Upper lobe of left lung (tissue), 6 donors: ENCODE measurements around the gene SDC3. TPM values are rescaled to one million over a fixed set of nuclear protein-coding genes. Genes with fewer than 3 reads are reported as not detected.

Experiments used
- ATAC-seq, 2 donors: fragments of 200-7000 bp; cut with Tn5 transposase; one replicate each; pipeline ENCODE4 v1.9.1; 2022; ENCODE audit warnings: mild to moderate bottlenecking in 2 of 2, moderate library complexity in 2 of 2; ENCODE audit not compliant: low FRiP score in 2 of 2
- DNase-seq, 2 donors: peaks; one replicate each; pipeline ENCODE4 v3.0.0-alpha.2; 2019 to 2020
- H3K27ac ChIP-seq, 4 donors: fragments of 200-600 bp; sonication (generic); one replicate each; pipeline ENCODE4 v1.5.1; 2016 to 2019
- H3K27me3 ChIP-seq, 4 donors: fragments of 200-600 bp; sonication (generic); one replicate each; pipeline ENCODE4 v1.5.1; 2017 to 2019
- H3K36me3 ChIP-seq, 4 donors: fragments of 200-600 bp; sonication (generic); one replicate each; pipeline ENCODE4 v1.5.1; 2016 to 2019
- H3K4me1 ChIP-seq, 4 donors: fragments of 200-600 bp; sonication (generic); one replicate each; pipeline ENCODE4 v1.5.1; 2018 to 2019
- H3K4me3 ChIP-seq, 4 donors: fragments of 200-600 bp; sonication (generic); one replicate each; pipeline ENCODE4 v1.5.1; 2017 to 2019; ENCODE audit warnings: mild to moderate bottlenecking in 2 of 4, moderate library complexity in 1 of 4
- H3K9me3 ChIP-seq, 4 donors: fragments of 200-600 bp; sonication (generic); one replicate each; pipeline ENCODE4 v1.5.1; 2018 to 2019
- EP300 ChIP-seq, 4 donors: sonication (generic); formaldehyde crosslinking; IDR thresholded peaks; one replicate each; pipeline ENCODE4 v1.5.1; 2017; ENCODE audit warnings: antibody characterized with exemption in 4 of 4, control low read depth in 2 of 4
- POLR2A ChIP-seq, 4 donors: fragments of 450-650 bp; IDR thresholded peaks; one replicate each; pipeline ENCODE4 v1.5.1; 2016 to 2017; ENCODE audit warnings: antibody characterized with exemption in 4 of 4, mild to moderate bottlenecking in 2 of 4
- POLR2AphosphoS5 ChIP-seq, 2 donors: sonication (generic); formaldehyde crosslinking; IDR thresholded peaks; one replicate each; pipeline ENCODE4 v1.5.1; 2017; ENCODE audit warnings: antibody characterized with exemption in 2 of 2
- WGBS, 2 donors: methylation state at CpG; one replicate each; pipeline ENCODE4 v1.1.5; 2017 to 2018; 5-methylcytosine and 5-hydroxymethylcytosine counted together
- total RNA-seq, 6 donors: library from RNA; depleted of rRNA in 4 of 6; stranded (reverse); fragments of >200 nt in 4 of 6; gene quantifications; one replicate each; pipeline versions ENCODE4 v1.1.0 to v1.2.1, GENCODE V29; 2016 to 2021
- TF ChIP-seq, protein P1 (sequence below), 6 experiments: fragments of 450-650 bp in 4 of 6; fragments of 200-600 bp in 2 of 6; sonication (generic) in 2 of 6; IDR thresholded peaks; one replicate each; pipeline ENCODE4 v1.5.1; 2016 to 2019; ENCODE audit warnings: antibody characterized with exemption in 6 of 6
- donor health status: DM: no; HTN: no; CAD: no; lungs with moderate emphysema.
- donor health status: DM: no; HTN: yes; CAD: no; lungs with severe emphysema.

SDC3 gene
- total RNA-seq, 6 donors from 2014 or later: 15.8 to 65.8 (median 30.1) TPM

- Histone ChIP-seq H3K27ac (no peak overlapping the region), H3K4me1 (peaks cover 3 to 27% (median 14%) of the 10 kb centered on the region in 4 donors)
- ATAC-seq: no peak
These were observed 12.5 kb downstream of the SDC3 start for GRCh38 chr1:30895944-30896660.

GRCh38 chr1:30895382-30895943, 13.1 kb downstream of the SDC3 start:
- H3K27ac ChIP-seq: no peak overlapping the region
- ATAC-seq (no peak), DNase-seq (no peak)
- peaks cover 0 to 31% (median 16%) of the 10 kb centered on the region in 4 donors for H3K4me1 ChIP-seq
- H3K36me3 ChIP-seq: no peaks in the 10 kb centered on the region
- H3K4me3 ChIP-seq: no peak overlapping the region
- H3K27me3 ChIP-seq: no peaks in the 10 kb centered on the region
- WGBS, 2 donors: 50 to 52% methylated on average over 4 to 5 of the region's 6 CpGs
- TF ChIP-seq POLR2A (IDR thresholded peaks at IDR 0.05): no peak
- H3K9me3 ChIP-seq: no peaks in the 10 kb centered on the region

More at GRCh38 chr1:30895944-30896660, 12.5 kb downstream of the SDC3 start:
- H3K9me3 ChIP-seq: no peaks in the 10 kb centered on the region
- WGBS, 2 donors: 71% methylated on average over 6 of the region's 6 CpGs
- no peak for TF ChIP-seq POLR2AphosphoS5 (IDR thresholded peaks at IDR 0.05)
- TF ChIP-seq, protein P1, sequence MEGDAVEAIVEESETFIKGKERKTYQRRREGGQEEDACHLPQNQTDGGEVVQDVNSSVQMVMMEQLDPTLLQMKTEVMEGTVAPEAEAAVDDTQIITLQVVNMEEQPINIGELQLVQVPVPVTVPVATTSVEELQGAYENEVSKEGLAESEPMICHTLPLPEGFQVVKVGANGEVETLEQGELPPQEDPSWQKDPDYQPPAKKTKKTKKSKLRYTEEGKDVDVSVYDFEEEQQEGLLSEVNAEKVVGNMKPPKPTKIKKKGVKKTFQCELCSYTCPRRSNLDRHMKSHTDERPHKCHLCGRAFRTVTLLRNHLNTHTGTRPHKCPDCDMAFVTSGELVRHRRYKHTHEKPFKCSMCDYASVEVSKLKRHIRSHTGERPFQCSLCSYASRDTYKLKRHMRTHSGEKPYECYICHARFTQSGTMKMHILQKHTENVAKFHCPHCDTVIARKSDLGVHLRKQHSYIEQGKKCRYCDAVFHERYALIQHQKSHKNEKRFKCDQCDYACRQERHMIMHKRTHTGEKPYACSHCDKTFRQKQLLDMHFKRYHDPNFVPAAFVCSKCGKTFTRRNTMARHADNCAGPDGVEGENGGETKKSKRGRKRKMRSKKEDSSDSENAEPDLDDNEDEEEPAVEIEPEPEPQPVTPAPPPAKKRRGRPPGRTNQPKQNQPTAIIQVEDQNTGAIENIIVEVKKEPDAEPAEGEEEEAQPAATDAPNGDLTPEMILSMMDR (IDR thresholded peaks at IDR 0.05): no peak
- no peak for TF ChIP-seq POLR2A (IDR thresholded peaks at IDR 0.05)
- no peak for TF ChIP-seq EP300 (IDR thresholded peaks at IDR 0.05)
- no peaks in the 10 kb centered on the region for H3K36me3 ChIP-seq
- no peak for DNase-seq
- H3K27me3 ChIP-seq: no peaks in the 10 kb centered on the region
- H3K4me3 ChIP-seq: no peak overlapping the region

GRCh38 chr1:30894508-30894973, 14.0 kb downstream of the SDC3 start:
- H3K4me1 ChIP-seq: peaks cover 0 to 31% (median 16%) of the 10 kb centered on the region in 4 donors
- DNase-seq: no peak
- H3K4me3 ChIP-seq: no peak overlapping the region
- H3K36me3 ChIP-seq: no peaks in the 10 kb centered on the region
- H3K27ac ChIP-seq: no peak overlapping the region
- H3K9me3 ChIP-seq: no peaks in the 10 kb centered on the region
- ATAC-seq: no peak
- no peak for TF ChIP-seq POLR2AphosphoS5 (IDR thresholded peaks at IDR 0.05)
- no peak for TF ChIP-seq POLR2A (IDR thresholded peaks at IDR 0.05)
- no peak for TF ChIP-seq EP300 (IDR thresholded peaks at IDR 0.05)
- no peaks in the 10 kb centered on the region for H3K27me3 ChIP-seq
- 66 to 77% methylated on average over 6 to 7 of the region's 7 CpGs for WGBS, 2 donors

DNA sequence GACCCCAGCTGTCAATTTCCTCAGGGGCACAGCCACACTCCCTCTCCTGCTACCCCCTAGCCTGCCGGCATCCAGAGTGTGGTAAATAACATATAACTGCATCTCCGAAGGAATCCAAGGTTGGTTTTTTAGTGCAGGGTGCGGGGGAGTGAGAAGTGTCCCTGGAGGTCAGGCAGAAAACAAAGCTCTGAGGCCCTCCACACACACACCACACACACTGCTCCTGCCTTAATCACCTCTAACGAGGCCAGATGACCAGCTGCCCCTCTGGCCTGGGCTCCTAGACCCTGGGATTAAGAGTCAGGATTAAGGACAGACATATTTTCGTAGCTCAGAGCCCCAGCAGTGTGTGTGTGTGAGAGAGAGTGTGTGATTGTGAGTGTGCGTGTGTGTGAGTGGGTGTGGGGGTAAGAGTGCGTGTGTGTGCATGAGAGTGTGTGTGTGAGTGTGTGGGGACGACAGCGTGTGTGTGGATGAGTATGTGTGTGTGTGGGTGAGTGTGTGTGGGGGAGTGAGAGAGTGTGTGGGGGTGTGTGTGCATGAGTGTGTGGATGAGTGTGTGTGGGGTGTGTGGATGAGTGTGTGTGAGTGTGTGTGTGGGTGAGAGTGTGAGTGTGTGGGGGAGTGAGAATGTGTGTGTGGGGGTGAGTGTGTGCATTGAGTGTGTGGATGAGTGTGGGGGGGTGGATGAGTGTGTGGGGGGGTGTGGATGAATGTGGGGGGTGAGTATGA, 14.6 kb downstream of the SDC3 start:
- ATAC-seq: no peak
- TF ChIP-seq, protein P1 (IDR thresholded peaks at IDR 0.05): no peak
- no peak for TF ChIP-seq POLR2AphosphoS5 (IDR thresholded peaks at IDR 0.05)
- no peak for TF ChIP-seq EP300 (IDR thresholded peaks at IDR 0.05)
- no peak for TF ChIP-seq POLR2A (IDR thresholded peaks at IDR 0.05)
- Histone ChIP-seq H3K4me3 (no peak overlapping the region), H3K27ac (no peak overlapping the region), H3K9me3 (no peaks in the 10 kb centered on the region), H3K27me3 (no peaks in the 10 kb centered on the region), H3K4me1 (peaks cover under 1 to 31% (median 18%) of the 10 kb centered on the region in 4 donors), H3K36me3 (no peaks in the 10 kb centered on the region)
- DNase-seq: no peak
- 73 to 78% methylated on average over 8 to 9 of the region's 9 CpGs for WGBS, 2 donors

- H3K27ac ChIP-seq: no peak overlapping the region
- H3K4me1 ChIP-seq: peaks cover 10 to 42% (median 31%) of the 10 kb centered on the region in 4 donors
- H3K4me3 ChIP-seq: no peak overlapping the region
- ATAC-seq (no peak), DNase-seq (no peak)
- 87 to 88% methylated on average over 3 to 6 of the region's 6 CpGs for whole genome bisulfite sequencing, 2 donors
- H3K9me3 ChIP-seq: no peaks in the 10 kb centered on the region
- no peaks in the 10 kb centered on the region for H3K27me3 ChIP-seq
- H3K36me3 ChIP-seq: no peaks in the 10 kb centered on the region
- TF ChIP-seq POLR2AphosphoS5 (IDR thresholded peaks at IDR 0.05) (no peak), EP300 (IDR thresholded peaks at IDR 0.05) (no peak), POLR2A (IDR thresholded peaks at IDR 0.05) (no peak)
These were observed 15.9 kb downstream of the SDC3 start for GRCh38 chr1:30892671-30893073.

DNA sequence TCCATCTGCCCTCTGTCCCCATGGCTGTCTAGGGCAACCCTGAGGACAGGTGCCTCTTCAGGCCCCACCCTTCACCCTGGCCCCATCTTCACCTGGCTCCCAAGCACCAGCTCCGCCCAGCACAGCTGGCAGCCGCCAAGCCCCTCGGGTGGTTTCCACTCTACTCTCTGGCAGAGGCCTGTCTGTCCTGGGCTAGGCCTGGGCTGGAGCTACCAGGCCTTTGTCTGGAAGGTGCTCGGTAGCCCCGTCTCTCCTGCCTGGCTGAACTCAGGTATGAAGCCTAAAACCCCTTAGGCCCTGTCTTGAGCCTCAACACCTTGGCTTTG, 17.4 kb downstream of the SDC3 start:
- peaks cover 10 to 46% (median 35%) of the 10 kb centered on the region in 4 donors for H3K4me1 ChIP-seq
- H3K9me3 ChIP-seq: no peaks in the 10 kb centered on the region
- TF ChIP-seq POLR2AphosphoS5 (IDR thresholded peaks at IDR 0.05): no peak
- TF ChIP-seq POLR2A (IDR thresholded peaks at IDR 0.05): no peak
- TF ChIP-seq EP300 (IDR thresholded peaks at IDR 0.05): no peak
- TF ChIP-seq, protein P1 (IDR thresholded peaks at IDR 0.05): no peak
- H3K27me3 ChIP-seq: no peaks in the 10 kb centered on the region
- no peak for DNase-seq
- no peak overlapping the region for H3K4me3 ChIP-seq
- no peak overlapping the region for H3K27ac ChIP-seq
- WGBS, 2 donors: 94 to 100% methylated on average over 5 of the region's 5 CpGs
- no peak for ATAC-seq
- no peaks in the 10 kb centered on the region for H3K36me3 ChIP-seq
